ENCODE measurements around the gene ASB4.
"Not testable (repeated sequence)": the region's sequence is repeated elsewhere in the genome, so short reads cannot be mapped to it uniquely, and the experiment has no call there.

ASB4 gene

DNA sequence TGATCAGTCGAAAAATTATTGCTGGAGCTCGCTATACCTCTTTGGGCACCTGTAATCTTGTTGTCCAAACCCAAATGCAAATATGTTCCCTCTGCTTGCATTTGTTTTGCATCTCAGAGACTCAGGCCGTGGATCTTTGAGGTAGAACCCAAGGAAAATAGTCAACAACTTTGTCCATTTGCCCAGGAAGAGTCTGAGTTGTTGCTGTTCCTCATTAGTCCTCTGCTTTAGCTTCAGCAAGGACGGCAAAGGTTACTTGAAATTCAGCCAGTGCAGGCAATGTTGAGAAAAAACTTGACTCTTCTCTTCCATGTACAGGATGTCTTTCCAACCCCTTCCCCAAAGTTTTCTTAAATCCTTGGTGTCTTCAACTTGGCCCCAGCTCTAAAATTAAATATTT is 64.8 kb downstream of the ASB4 start:
- Histone ChIP-seq H3K27ac (no peak overlapping the region), H3K27me3 (no peaks in the 10 kb centered on the region)

DNA sequence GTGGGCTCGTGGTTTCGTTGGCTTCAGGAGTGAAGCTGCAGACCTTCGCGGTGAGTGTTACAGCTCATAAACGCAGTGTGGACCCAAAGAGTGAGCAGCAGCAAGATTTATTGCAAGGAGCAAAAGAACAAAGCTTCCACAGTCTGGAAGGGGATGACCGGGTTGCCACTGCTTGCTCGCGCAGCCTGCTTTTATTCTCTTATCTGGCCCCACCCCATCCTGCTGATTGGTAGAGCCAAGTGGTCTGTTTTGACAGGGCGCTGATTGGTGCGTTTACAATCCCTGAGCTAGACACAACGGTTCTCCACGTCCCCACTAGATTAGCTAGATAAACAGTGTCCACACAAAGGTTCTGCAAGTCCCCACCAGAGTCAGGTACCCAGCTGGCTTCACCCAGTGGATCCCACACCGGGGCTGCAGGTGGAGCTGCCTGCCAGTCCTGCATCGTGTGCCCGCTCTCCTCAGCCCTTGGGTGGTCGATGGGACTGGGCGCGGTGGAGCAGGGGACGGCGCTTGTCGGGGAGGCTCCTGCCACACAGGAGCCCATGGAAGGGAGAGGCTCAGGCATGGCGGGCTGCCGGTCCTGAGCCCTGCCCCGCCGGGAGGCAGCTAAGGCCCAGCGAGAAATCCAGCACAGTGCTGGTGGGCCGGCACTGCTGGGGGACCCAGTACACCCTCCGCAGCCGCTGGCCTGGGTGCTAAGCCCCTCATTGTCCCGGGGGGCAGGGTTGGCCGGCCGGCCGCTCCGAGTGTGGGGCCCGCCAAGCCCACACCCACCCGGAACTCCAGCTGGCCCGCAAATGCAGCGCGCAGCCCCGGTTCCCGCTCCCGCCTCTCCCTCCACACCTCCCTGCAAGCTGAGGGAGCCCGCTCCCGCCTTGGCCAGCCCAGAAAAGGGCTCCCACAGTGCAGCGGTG is 66.5 kb downstream of the ASB4 start:
- not testable (repeated sequence) for H3K4me3 ChIP-seq, H3K27ac ChIP-seq, H3K4me2 ChIP-seq, H3K27me3 ChIP-seq, H3K9ac ChIP-seq, H3K4me1 ChIP-seq, H3K36me3 ChIP-seq, H3K9me3 ChIP-seq, H4K20me1 ChIP-seq

More for the DNA sequence above, 64.8 kb downstream of the ASB4 start:
- Histone ChIP-seq H3K4me1 (no peaks in the 10 kb centered on the region), H3K4me3 (no peak overlapping the region), H3K36me3 (no peaks in the 10 kb centered on the region), H3K9ac (no peak overlapping the region), H3K9me3 (no peaks in the 10 kb centered on the region), H3K4me2 (no peak overlapping the region), H4K20me1 (no peaks in the 10 kb centered on the region)
- TF ChIP-seq Cebpa-rat (IDR thresholded peaks at IDR 0.05), result no peak

DNA sequence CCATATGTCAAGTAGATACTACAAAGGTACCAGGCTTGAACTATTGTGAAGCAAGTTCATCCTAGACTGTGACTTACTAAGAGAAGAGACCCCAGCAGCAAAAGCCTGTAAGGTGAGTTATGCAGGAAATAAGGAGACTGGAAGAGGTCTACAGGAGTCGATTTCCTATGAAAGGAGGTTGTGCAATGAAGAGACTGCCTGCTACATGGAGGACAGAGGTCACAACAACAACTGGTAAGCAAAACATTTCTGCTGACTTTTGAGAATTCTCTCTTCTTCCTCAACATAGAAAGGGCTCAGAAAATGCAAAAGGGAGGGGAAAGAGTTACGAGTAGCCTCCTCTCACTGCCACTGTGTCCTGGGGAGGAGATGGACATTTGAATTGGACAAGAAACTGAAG is 68.2 kb downstream of the ASB4 start:
- no peaks in the 10 kb centered on the region for H3K27me3 ChIP-seq
- H3K4me3 ChIP-seq, result no peak overlapping the region
- H3K4me2 ChIP-seq, result no peak overlapping the region
- no peaks in the 10 kb centered on the region for H3K36me3 ChIP-seq
- no peaks in the 10 kb centered on the region for H3K9me3 ChIP-seq
- no peaks in the 10 kb centered on the region for H4K20me1 ChIP-seq
- H3K27ac ChIP-seq, result no peak overlapping the region
- TF ChIP-seq Cebpa-rat (IDR thresholded peaks at IDR 0.05), result no peak
- no peaks in the 10 kb centered on the region for H3K4me1 ChIP-seq
- H3K9ac ChIP-seq, result no peak overlapping the region

DNA sequence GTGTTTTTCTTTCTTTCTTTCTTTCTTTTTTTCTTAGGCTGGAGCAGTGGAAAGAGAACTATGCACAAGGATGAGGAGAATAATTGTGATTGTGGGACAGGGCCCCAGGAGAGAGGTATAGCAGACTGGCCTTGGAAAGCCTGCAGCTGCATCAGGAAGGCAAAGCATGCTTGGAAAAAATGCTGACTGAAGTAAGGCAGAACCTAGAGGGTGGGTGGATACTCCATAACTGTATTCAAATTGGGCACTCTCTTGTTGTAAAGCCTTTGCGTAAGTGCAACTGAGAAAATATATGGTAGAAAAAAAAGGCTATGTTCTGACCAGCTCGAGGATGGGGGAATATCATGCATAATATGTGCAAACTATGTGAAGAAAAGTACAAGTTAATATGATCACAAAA is 71.0 kb downstream of the ASB4 start:
- no peaks in the 10 kb centered on the region for H3K27me3 ChIP-seq
- TF ChIP-seq Cebpa-rat (IDR thresholded peaks at IDR 0.05), result no peak
- no peaks in the 10 kb centered on the region for H3K9me3 ChIP-seq
- no peaks in the 10 kb centered on the region for H3K4me1 ChIP-seq
- no peak overlapping the region for H3K4me2 ChIP-seq
- H3K27ac ChIP-seq, result no peak overlapping the region
- no peak overlapping the region for H3K9ac ChIP-seq
- no peak overlapping the region for H3K4me3 ChIP-seq
- H3K36me3 ChIP-seq, result no peaks in the 10 kb centered on the region
- H4K20me1 ChIP-seq, result no peaks in the 10 kb centered on the region

DNA sequence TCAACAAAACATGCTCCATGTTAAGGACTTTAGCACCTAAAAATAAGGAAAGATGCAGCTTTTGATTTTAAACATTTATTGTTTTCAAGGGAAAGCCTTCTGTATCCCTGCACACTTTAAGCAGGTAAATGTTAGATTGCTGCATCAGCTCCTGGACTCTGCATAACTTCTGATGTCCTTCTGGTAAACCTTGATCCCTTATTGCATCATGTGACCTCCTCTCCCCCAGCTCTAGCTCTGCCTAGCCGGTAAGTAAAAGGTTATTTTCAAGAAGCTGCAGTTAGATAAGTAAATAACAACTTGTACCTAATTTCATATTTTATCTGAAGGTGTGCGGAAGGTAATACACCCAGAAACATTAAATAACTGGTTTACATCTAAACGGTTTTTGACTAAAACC is 73.1 kb downstream of the ASB4 start:
- no peak for TF ChIP-seq Cebpa-rat (IDR thresholded peaks at IDR 0.05)
- Histone ChIP-seq H3K4me1 (no peaks in the 10 kb centered on the region), H3K9me3 (no peaks in the 10 kb centered on the region), H3K27ac (no peak overlapping the region), H3K4me3 (no peak overlapping the region), H3K9ac (no peak overlapping the region), H3K36me3 (no peaks in the 10 kb centered on the region), H3K27me3 (no peaks in the 10 kb centered on the region), H3K4me2 (no peak overlapping the region), H4K20me1 (no peaks in the 10 kb centered on the region)

DNA sequence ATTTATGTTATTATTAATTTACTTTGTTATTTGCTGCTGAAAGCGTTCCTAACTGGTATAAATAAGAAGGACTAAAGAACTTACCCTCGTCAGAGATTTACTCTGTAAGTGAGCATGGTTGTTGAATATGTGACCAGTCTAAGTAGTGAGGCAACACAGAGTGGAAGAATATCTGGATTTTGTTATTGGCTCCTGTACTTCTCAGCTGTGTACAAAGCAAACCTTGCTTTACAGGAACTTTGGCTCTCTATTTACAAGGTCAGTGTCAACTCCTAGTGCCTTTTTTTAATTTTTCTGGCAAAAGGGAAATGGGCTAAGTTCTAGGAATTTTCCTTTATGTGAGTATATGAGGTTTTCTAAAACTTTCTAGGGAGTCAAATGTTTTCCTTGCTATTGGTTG is 74.9 kb downstream of the ASB4 start:
- Histone ChIP-seq H4K20me1 (no peaks in the 10 kb centered on the region), H3K9ac (no peak overlapping the region), H3K27me3 (no peaks in the 10 kb centered on the region), H3K36me3 (no peaks in the 10 kb centered on the region), H3K4me1 (no peaks in the 10 kb centered on the region), H3K9me3 (no peaks in the 10 kb centered on the region), H3K27ac (no peak overlapping the region), H3K4me3 (no peak overlapping the region), H3K4me2 (no peak overlapping the region)
- TF ChIP-seq Cebpa-rat (IDR thresholded peaks at IDR 0.05), result no peak

DNA sequence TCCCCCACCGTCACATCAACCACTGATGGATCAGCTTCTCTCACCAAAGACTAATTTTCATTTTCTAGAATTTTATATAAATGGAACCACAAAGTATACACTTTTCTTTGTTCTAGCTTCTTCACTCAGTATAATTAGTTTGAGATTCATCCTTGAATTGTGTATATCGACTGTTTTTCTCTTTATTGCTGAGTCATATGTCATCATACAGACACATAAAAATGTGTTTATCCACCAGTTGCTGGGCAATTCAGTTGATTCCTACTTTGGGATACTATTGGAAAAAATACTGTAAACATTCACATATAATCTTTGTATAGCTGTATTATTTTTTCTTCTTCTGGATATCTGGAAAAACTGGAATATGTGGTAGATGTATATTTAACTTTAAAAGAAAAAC is 84.0 kb downstream of the ASB4 start:
- H3K36me3 ChIP-seq, result no peaks in the 10 kb centered on the region
- H3K4me3 ChIP-seq, result no peak overlapping the region
- no peaks in the 10 kb centered on the region for H4K20me1 ChIP-seq
- H3K27me3 ChIP-seq, result no peaks in the 10 kb centered on the region
- H3K4me2 ChIP-seq, result no peak overlapping the region
- TF ChIP-seq Cebpa-rat (IDR thresholded peaks at IDR 0.05), result no peak
- no peak overlapping the region for H3K9ac ChIP-seq
- H3K4me1 ChIP-seq, result no peaks in the 10 kb centered on the region
- H3K27ac ChIP-seq, result no peak overlapping the region
- no peaks in the 10 kb centered on the region for H3K9me3 ChIP-seq

DNA sequence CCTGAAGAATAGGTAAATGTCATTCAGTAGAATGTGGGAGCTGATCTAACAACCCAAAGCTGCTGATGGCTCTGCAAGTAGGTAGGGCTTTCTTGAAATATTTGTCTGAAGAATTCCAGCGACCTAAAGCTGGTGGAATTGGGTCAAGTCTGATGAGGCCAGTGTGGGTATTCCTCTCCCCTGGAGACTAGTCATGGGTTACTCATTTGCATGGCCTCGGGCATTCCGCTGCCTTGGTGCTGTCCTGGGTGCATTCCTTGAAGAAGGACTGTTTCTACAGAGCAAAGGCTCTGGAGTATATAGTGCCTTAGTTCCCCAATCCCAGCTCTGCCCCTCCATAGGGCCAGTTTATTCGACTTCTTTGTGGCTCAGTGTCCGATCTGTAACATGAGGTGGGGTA is 91.4 kb downstream of the ASB4 start:
- Histone ChIP-seq H4K20me1 (no peaks in the 10 kb centered on the region), H3K36me3 (no peaks in the 10 kb centered on the region), H3K4me2 (no peak overlapping the region), H3K9me3 (no peaks in the 10 kb centered on the region), H3K4me1 (no peaks in the 10 kb centered on the region), H3K9ac (no peak overlapping the region), H3K27ac (no peak overlapping the region), H3K4me3 (no peak overlapping the region), H3K27me3 (no peaks in the 10 kb centered on the region)
- TF ChIP-seq Cebpa-rat (IDR thresholded peaks at IDR 0.05), result no peak

DNA sequence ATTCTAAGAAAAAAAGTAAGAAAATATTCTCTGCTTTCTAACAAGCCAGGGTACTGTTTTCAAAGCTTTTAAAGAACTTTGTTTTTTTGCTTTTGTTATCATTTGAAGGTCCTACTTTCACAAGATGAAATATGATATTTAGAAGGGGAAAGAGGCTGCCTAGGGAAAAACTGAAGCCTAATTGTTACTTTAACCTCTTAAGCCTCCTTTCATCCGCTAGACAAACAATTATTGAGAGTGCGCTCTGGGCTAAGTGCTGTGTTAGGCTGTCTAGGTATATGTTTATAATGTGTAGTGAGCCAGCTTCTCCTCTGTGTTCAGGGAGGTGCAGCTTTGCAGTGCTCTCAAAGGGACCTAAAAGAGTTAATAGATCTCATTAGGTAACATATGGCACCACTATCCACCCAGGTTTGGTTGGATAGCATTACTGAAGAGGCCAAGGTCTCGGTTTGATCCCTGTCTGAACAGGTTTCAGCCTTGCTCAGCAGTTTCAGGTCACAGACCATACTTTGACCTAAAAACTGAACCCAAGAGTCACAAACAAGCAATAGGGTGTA is 92.6 kb downstream of the ASB4 start:
- Histone ChIP-seq H3K36me3 (no peaks in the 10 kb centered on the region), H3K9me3 (no peaks in the 10 kb centered on the region), H3K27ac (no peak overlapping the region), H3K4me2 (no peak overlapping the region), H3K4me1 (no peaks in the 10 kb centered on the region), H3K9ac (no peak overlapping the region), H4K20me1 (no peaks in the 10 kb centered on the region), H3K27me3 (no peaks in the 10 kb centered on the region), H3K4me3 (no peak overlapping the region)
- TF ChIP-seq Cebpa-rat (IDR thresholded peaks at IDR 0.05), result no peak

DNA sequence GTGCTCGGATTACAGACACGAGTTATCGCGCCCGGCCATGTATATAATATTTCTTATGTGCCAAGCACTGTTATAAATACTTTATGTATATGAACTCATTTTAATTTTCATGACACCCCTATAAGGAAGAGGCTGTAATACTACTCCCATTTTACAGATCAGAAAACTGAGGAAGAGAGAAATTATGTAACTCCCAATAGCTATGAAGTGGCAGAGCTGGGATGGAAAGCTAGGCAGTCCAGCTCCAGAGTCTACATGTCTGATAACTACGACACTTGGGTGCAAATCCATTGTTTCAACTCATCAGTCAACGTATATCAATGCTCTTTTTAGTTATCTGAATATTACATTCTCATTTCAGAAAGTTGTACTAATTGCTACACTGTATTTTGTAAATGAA is 93.6 kb downstream of the ASB4 start:
- TF ChIP-seq Cebpa-rat (IDR thresholded peaks at IDR 0.05), result no peak
- no peak overlapping the region for H3K9ac ChIP-seq
- no peaks in the 10 kb centered on the region for H3K36me3 ChIP-seq
- no peak overlapping the region for H3K4me3 ChIP-seq
- no peaks in the 10 kb centered on the region for H4K20me1 ChIP-seq
- H3K27ac ChIP-seq, result no peak overlapping the region
- no peaks in the 10 kb centered on the region for H3K4me1 ChIP-seq
- H3K27me3 ChIP-seq, result no peaks in the 10 kb centered on the region
- H3K4me2 ChIP-seq, result no peak overlapping the region
- no peaks in the 10 kb centered on the region for H3K9me3 ChIP-seq
